GM10847 (cell line): ENCODE results near the gene GARS1.

ENCODE experiments used
- POLR2A ChIP-seq: IDR thresholded peaks from 2 replicates; pipeline ENCODE4 v1.6.1; 2011; ENCODE audit not compliant: insufficient read length; ENCODE audit errors: extremely low read depth

Gene GARS1

GRCh38 chr7:30671793-30672465 lies 77.3 kb downstream of the GARS1 start:
- no peak for TF ChIP-seq POLR2A

- TF ChIP-seq POLR2A, result no peak
Observed at GRCh38 chr7:30674420-30674819, 79.7 kb downstream of the GARS1 start.

- no peak for TF ChIP-seq POLR2A
Observed at GRCh38 chr7:30674876-30675275, 80.2 kb downstream of the GARS1 start.

- TF ChIP-seq POLR2A, result no peak
Observed at GRCh38 chr7:30678805-30679204, 84.1 kb downstream of the GARS1 start.

DNA sequence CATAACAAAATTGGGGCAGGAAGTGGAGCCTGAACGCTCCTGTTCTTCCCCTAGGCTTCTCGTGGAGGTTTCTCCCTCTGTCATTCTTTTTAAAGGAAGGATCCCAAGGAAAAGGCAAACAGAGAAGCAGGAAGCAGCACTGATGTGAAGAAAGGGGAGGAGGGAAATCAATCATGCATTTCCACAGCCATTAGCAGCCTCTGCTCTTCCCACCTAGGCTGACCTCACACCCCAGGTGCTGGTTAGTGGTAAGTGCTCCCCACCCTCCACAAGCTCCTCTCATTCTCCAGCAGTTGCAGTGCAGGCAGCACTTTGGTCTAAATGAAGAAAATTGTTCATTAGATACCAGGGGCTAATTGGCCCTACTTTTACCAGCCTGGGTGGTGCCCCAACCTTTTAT lies 85.0 kb downstream of the GARS1 start:
- no peak for TF ChIP-seq POLR2A

GRCh38 chr7:30681331-30681797 lies 86.7 kb downstream of the GARS1 start:
- no peak for TF ChIP-seq POLR2A

GRCh38 chr7:30681815-30682211 lies 87.1 kb downstream of the GARS1 start:
- TF ChIP-seq POLR2A, result no peak

DNA sequence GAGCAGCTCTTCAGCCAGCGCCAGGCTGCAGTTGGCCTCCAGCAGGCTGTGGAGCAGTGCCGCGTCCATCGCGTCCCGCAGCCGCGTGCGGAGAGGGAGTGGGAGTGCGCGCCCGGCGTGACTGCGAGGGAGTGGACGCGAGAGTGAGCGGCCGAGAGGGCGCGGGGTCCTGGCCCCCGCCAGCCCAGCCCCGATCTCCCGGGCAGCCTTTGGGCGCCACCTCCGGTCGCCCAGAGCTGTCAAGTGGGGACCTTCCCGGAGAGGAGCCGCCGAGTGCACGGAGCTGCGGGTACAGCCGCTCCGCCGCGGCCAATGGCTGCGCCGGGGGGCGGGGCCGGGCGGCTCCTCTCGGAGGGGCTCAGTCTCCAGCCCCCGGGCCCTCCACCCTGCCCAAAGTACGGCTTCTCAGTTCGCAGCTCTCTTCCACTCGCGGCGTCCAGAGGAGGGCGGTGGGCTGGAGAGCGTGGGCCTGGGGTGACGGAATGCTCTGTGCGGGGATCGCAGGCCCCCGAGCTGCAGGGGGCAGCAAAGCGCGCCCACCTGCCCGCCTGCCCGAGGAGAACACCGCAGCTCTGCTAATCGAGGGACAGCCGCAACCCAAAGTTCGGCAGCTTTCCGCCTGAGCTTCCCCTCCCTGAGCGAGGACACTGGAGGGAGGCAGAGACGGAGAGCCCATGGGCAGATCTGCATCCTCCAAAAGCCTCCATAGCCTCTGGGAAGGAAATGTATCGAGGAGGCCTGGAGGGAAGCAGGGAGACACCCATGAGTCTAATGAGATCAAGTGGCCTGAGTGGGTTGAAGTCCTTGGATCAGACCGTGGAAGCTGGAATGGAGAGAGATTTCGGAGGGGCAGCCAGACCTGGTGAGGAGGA lies 87.8 kb downstream of the GARS1 start, which contains the start of gene CRHR2:
CRHR2 (minus strand) TSS at position 245 of the 872 bp plus-strand sequence; CDS start at position 69, 176 bp downstream.
- no peak for TF ChIP-seq POLR2A

DNA sequence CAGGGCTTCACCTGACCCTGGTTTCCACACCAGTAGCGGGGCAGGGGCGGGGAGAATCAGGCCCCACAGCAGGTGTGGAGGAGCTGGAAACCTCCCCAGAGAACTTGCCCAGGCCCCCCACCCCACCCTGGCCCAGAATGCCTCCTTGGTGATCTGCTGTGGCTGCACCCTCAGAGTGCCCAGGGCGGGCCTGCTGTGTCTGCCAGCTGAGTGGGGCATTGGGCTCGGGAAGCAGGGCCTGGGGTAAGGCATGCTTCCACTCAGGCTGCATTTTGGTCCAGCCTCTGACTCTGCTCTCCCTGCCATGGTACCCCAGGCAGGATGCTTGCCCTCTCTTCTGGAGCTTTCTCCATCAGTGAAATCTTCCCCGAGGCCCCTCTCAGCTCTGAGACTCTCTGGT lies 88.6 kb downstream of the GARS1 start:
- no peak for TF ChIP-seq POLR2A
